ENCODE results near the gene MAN2A2.
"Not testable (repeated sequence)": the region's sequence is repeated elsewhere in the genome, so short reads cannot be mapped to it uniquely, and the experiment has no call there.

The MAN2A2 gene

DNA sequence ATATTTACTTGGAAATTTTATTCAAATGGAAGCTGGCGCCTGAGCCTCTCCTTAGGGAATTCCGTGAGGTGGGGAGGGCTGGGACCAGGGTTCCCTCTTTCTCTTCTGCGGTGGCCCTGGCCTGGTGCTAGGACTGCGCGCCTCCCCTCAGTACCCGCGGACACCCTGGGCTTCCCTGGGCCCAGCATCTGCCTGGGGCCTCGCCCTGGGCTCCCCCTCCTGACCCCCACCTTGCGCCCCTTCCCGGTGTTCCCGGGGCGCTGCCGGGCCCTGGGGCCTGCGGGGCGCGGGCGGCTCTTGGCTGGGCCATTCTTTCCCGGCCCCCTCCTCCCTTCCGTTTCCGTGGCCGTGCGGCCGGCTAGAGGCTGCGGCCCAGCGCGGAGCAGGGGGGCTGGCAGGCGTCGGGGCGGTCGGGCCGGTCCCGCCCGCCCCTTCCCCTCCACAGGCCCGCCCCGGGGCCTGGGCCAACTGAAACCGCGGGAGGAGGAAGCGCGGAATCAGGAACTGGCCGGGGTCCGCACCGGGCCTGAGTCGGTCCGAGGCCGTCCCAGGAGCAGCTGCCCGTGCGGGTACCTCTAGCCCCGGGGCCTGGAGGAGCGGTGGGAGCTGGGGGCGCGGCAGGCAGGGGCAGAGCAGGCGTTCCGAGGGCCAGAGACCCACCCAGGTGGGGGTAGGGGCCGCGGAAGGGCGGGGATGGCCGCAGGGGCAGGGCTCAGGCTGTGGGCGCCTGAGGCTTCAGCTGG lies 19.0 kb upstream of the MAN2A2 start, which contains the start of gene FES:
Gene FES (plus strand): TSS at position 529 of the 743 bp plus-strand sequence. CDS start 542 bp downstream, outside the sequence.
- no peak for DNase-seq (ENCODE audit: low spot score)

DNA sequence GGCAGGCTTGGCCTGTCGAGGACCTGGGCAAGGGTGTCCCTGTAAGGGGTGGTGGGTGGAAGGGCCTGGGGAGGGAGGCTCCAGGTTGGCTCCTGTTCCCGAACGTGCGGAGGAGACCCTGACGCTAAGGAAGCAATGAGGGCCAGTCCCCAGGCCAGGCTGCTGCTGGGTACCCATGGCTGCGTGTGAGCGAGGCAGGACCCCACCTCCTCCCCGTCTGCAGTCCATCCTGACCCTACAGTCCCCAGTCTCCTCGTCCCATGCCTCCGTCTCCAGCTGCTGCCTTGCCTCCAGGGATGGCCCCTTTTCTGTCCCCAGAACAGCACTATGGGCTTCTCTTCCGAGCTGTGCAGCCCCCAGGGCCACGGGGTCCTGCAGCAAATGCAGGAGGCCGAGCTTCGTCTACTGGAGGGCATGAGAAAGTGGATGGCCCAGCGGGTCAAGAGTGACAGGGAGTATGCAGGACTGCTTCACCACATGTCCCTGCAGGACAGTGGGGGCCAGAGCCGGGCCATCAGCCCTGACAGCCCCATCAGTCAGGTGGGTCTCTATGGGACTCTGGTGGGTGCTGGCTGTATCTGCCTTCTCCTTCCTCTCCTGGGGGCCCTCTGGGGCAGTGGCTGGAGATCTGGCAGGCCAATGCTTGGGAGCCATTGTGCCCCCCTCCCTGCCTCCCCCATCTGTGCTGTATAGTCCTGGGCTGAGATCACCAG lies 18.2 kb upstream of the MAN2A2 start:
- DNase-seq (ENCODE audit: low spot score), result no peak

- DNase-seq (ENCODE audit: low spot score), result peak; percentile 86
These were observed 17.4 kb upstream of the MAN2A2 start for GRCh38 chr15:90885432-90886290.

GRCh38 chr15:90886291-90886614 lies 16.8 kb upstream of the MAN2A2 start:
- DNase-seq (ENCODE audit: low spot score), result no peak

DNA sequence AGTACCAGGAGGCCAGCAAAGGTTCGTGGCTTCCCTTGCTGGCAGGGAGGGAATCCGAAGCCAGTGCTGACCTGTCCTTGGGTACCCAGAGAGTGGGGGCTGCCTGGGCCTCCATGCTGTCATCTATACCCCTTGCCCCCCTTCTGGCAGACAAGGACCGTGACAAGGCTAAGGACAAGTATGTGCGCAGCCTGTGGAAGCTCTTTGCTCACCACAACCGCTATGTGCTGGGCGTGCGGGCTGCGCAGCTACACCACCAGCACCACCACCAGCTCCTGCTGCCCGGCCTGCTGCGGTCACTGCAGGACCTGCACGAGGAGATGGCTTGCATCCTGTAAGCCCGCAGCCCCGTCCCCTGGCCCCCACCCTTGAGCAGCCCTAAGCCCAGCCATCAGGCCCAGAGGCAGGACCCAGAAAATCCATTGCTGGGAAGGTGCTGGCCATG lies 16.0 kb upstream of the MAN2A2 start:
- no peak for DNase-seq (ENCODE audit: low spot score)

- no peak for DNase-seq (ENCODE audit: low spot score)
These were observed 13.8 kb upstream of the MAN2A2 start for GRCh38 chr15:90889313-90889730.

GRCh38 chr15:90889736-90890456 lies 13.2 kb upstream of the MAN2A2 start:
- no peak for DNase-seq (ENCODE audit: low spot score)

GRCh38 chr15:90890839-90891238 lies 12.3 kb upstream of the MAN2A2 start:
- no peak for DNase-seq (ENCODE audit: low spot score)

- no peak for DNase-seq (ENCODE audit: low spot score)
These were observed 11.7 kb upstream of the MAN2A2 start for GRCh38 chr15:90891346-90891949.

DNA sequence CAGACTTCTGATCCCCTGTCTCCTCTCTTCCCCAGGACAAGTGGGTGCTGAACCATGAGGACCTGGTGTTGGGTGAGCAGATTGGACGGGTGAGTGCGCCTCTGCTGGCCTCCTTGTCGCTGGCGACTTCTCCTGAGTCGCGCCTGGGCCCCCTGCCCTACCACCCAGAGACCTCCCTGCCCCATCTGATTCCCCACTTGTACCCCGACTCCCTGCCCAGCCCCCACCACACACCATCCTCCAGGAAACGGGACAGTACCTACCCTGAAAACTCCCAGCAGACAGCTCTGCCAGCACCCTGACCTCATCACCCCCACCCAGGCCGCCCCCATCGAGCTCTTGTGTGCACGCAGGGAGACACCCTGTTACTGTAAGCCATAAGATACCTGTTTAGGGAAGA lies 11.1 kb upstream of the MAN2A2 start:
- no peak for DNase-seq (ENCODE audit: low spot score)

DNA sequence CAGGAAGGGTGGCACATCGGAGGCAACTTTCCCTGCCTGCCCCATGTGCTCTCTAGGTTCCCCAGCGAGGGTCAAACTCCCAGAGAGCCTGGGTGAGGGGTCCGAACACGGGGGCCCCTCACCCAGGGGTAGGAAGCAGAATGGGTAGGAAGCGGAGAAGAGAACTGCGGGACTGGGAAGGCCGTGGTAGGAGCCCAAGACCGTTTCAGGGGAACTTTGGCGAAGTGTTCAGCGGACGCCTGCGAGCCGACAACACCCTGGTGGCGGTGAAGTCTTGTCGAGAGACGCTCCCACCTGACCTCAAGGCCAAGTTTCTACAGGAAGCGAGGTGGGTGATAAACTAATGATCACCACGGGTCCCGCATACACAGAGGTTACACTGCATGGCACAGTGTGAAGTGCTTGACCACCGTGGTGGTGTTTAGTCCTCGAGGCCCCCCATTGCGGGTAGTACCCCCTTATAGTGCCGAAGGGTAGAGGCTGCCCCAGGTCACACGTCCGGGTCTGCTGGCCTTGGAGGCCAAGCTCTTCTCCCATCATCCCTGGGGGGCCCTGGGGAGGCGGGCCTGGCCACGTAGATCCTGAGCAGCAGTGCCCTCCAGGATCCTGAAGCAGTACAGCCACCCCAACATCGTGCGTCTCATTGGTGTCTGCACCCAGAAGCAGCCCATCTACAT lies 10.5 kb upstream of the MAN2A2 start:
- DNase-seq (ENCODE audit: low spot score), result no peak

DNA sequence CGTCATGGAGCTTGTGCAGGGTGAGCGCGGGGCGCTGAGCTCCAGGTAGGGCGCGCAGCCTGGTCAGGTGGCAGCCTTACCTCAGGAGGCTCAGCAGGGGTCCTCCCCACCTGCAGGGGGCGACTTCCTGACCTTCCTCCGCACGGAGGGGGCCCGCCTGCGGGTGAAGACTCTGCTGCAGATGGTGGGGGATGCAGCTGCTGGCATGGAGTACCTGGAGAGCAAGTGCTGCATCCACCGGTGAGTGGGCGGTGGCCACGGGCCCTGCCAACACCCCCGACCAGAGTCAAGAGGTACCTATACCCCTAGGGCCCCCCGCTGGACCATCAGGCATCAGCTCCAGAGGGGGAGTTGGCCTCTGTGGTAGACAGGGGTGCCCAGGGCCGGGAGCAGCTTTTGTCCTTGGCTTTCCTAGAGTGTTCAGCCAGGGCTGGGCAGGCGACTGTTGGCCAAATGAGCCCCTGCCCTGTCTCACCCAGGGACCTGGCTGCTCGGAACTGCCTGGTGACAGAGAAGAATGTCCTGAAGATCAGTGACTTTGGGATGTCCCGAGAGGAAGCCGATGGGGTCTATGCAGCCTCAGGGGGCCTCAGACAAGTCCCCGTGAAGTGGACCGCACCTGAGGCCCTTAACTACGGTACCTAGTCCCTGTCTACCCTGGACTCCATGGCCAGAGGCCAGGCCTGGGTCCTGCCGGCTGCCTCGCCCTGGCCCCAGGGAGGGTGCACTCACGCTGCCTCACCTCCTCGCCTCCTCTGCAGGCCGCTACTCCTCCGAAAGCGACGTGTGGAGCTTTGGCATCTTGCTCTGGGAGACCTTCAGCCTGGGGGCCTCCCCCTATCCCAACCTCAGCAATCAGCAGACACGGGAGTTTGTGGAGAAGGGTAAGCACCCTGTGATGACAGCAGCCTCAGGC lies 9.7 kb upstream of the MAN2A2 start:
- DNase-seq (ENCODE audit: low spot score), result no peak

DNA sequence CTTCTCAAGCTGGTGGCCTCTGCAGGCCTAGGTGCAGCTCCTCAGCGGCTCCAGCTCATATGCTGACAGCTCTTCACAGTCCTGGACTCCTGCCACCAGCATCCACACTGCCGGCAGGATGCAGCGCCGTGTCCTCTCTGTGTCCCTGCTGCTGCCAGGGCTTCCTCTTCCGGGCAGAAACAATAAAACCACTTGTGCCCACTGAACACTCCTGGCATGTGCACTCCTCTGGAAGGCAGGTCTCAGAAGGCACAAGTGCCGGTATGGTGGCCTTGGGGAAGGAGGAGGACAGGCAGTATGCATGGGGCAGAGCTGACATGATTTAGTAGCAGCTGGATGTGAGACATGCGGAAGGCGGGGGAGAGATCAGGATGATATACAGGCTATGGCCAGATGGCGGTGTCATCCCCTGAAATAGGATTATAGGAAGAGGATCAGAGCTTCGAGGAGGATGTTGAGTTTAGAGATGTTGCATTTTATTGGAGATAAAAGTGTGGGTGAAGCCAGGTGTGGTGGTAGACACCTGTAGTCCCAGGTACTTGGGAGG lies 7.5 kb upstream of the MAN2A2 start:
- DNase-seq (ENCODE audit: low spot score), result peak; percentile 85

DNA sequence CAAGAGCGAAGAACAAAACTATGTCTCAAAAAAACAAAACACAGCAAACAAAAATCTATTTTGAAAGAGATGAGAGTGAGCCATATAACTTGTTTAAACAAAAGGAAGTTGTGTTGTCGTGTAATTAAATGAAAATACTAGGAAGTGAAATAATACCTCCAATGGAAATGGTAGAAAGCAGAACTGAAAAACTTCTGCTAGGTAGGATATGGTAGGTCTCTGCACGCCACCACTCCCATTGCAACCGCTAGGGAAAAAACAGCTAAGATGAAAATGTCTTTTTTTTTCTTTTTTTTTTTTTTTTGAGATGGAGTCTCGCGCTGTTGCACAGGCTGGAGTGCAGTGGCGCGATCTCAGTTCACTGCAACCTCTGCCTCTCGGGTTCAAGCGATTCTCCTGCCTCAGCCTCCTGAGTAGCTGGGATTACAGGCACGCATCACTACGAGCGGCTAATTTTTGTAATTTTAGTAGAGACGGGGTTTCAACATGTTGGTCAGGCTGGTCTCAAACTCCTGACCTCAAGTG lies 5.9 kb upstream of the MAN2A2 start:
- DNase-seq (ENCODE audit: low spot score), result not testable (repeated sequence)

DNA sequence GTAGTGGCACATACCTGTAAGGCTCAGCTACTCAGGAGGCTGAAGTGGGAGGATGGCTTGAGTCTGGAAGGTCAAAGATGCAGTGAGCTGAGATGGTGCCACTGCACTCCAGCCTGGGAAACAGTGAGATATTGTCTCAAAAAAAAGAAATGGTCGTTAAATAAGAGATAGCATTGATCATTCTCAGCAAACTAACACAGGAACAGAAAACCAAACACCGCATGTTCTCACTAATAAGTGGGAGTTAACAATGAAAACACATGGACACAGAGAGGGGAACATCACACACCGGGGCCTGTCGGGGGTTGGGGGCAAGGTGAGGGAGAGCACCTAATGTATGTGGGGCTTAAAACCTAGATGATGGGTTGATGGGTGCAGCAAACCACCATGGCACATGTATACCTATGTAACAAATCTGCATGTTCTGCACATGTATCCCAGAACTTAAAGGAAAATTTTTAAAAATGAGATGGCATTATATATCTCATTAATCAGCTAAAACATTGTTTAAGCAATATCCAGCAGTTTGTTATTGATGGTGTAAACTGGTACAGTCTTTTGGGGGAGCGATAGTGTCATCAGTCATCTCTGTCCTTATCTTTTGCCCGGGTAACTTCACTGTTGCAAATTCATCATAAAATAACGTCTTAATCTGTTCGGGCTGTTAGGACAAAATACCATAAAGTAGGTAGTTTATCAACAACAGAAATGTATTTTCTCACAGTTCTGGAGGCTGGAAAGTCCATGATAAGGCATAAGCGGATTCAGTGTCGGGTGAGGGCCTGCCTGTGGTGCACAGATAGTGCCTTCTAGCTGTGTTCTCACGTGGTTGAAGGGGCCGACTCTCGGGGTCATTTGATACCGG lies 1.7 kb upstream of the MAN2A2 start:
- no peak for DNase-seq (ENCODE audit: low spot score)

- peak; percentile 98 for DNase-seq (ENCODE audit: low spot score)
These were observed 862 bp upstream of the MAN2A2 start for GRCh38 chr15:90902040-90902839.

DNA sequence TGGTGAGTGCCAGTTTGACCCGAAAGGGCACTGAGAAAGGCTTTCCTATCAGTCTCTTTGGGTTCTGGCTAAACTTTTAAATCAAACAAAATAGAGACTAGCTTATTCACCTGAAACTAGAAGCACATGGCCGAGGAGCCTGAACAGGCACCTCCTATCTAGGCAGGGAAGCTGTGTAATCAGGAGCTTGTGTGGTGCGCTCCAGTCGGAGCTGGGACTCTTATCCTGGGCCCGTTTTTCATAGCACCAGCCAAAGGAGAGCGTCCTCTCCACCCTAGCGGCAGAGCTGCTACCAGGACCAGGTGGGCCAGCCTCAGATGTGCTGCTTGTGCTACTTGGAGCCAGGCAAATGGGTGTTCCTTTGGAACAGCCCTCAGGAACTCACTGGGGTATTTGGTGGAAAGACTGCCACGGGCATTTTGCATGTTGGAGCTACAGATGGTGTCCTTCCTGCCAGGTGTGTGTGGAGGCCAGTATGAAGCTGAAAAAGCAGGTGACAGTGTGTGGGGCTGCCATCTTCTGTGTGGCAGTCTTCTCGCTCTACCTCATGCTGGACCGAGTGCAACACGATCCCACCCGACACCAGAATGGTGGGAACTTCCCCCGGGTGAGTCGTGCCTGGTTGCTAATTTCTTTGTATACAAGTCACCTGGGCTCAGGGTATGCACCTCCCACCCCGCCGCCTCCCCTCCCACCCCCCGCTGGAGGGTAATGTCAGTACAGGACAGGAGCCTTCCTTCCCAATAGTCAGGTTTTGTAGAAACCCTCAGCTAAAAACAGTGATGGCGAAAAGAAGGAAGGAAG lies 833 bp downstream of the MAN2A2 start:
- DNase-seq (ENCODE audit: low spot score), result no peak

Measured in D341Med (cell line).